GM18508 (cell line): ENCODE measurements around the gene PEX3.
"Not testable (repeated sequence)": the region's sequence is repeated elsewhere in the genome, so short reads cannot be mapped to it uniquely, and the experiment has no call there.

ENCODE experiments used
- ATAC-seq: cut with Tn5 transposase; IDR thresholded peaks from one replicate; pipeline ENCODE4 v1.9.1; 2021; ENCODE audit warnings: moderate number of reproducible peaks; ENCODE audit not compliant: insufficient read depth, unreplicated experiment

Gene PEX3

DNA sequence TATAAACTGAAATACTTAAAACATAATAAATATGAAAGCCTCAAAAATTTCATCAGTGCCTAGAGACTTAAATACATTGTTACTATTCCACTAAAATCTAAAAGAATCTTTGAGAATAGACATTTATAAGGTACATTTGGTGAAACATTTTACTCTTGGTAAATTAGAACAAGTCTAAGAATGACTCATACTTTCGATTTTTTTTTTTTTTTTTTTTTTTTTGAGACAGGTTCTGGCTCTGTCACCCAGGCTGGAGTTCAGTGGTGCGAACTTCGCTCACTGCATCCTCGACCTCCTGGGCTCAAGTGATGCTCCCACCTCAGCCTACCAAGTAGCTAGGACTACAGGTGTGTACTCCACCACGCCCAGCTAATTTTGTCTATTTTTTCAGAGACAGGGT is 54.5 kb downstream of the PEX3 start:
- no peak for ATAC-seq

- no peak for ATAC-seq
Observed at GRCh38 chr6:143505537-143505936, 54.9 kb downstream of the PEX3 start.

GRCh38 chr6:143506199-143506598 is 55.6 kb downstream of the PEX3 start:
- ATAC-seq: no peak

DNA sequence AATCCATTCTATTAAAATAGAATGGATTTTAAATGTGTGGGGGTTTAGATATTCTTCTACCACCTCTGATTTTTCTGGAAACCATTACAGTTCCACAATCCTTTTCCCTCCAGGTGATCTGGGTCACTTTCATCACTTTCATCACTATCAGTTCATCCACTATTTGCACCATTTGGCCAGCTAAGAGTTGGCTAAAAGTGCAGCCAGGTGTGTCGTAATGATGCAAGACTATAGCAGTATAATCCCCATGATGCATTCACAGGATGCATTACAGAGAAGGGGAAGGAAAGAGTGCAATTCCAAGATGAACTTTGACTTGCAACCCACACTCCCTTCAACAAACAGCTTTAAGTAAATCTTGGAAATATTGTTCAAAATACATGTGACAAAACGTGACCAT is 56.0 kb downstream of the PEX3 start:
- ATAC-seq: no peak

- no peak for ATAC-seq
Observed at GRCh38 chr6:143507358-143508145, 56.9 kb downstream of the PEX3 start.

- not testable (repeated sequence) for ATAC-seq
Observed at GRCh38 chr6:143510326-143510725, 59.7 kb downstream of the PEX3 start.

DNA sequence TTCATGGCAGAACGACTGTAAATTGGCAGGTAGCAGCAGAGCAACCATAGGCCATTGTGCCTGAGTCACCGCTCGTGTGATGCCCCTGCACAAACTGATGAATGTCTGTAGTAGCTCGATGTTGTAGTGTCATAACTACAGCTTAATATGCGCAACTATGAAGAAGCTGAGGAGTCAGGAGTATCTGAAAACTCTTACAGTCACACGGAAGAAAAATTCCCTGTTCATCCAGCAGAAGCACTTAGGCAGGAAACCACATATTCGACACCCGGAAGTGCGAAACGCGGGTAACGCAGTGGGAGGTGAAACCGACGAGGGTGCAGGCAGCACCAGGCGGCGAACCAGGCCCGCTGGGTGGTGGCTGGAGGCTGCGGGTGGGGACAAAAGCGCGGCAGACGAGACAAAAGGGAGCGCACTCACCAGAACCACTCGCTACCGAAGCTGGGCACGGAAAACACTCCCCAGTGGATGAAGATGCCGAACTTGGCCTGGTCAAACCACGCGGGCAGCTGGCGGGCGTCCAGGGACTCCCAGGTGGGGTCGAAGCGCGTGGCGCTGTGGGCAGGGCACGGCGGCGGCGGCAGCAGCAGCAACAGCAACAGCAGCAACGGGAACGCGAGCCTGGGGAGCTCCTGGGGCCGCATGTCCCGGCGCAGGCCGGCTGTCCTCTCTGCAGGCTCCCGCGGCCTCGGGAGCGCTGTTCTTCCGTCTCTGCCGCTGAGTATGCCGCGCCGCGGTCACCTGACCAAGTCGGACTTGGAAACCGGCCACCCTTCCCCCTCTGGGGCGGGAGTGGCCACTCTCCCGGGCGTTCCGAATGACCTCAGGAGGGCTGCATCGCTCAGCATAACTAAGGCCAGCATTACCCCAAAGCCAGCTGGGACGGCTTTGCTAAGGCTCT is 60.6 kb downstream of the PEX3 start, which contains the start of gene FUCA2:
FUCA2 (minus strand) TSS at position 730 of the 901 bp plus-strand sequence; CDS start at position 644, 86 bp downstream.
- peak; percentile 38 for ATAC-seq

DNA sequence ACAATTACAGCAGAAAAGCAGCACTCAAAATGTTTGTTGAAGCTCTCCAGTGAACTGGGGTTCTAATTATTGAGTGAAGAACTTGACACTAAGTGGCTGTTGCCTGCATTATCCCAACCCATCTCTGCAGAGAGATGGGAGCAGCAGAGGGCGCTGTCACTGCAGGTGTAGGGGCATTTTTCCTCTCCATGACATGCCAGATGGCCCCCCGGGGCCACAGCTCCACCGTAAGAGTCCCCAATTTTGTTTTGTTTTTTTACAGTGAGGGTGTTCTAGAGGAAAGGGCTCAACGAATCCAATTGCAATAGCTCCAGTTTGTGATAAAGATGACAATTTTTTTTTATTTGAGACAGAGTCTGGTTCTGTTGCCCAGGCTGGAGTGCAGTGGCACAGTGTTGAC is 62.8 kb downstream of the PEX3 start:
- ATAC-seq: no peak

- no peak for ATAC-seq
Observed at GRCh38 chr6:143515061-143515760, 64.6 kb downstream of the PEX3 start.

- ATAC-seq: no peak
Observed at GRCh38 chr6:143515766-143516355, 65.3 kb downstream of the PEX3 start.

DNA sequence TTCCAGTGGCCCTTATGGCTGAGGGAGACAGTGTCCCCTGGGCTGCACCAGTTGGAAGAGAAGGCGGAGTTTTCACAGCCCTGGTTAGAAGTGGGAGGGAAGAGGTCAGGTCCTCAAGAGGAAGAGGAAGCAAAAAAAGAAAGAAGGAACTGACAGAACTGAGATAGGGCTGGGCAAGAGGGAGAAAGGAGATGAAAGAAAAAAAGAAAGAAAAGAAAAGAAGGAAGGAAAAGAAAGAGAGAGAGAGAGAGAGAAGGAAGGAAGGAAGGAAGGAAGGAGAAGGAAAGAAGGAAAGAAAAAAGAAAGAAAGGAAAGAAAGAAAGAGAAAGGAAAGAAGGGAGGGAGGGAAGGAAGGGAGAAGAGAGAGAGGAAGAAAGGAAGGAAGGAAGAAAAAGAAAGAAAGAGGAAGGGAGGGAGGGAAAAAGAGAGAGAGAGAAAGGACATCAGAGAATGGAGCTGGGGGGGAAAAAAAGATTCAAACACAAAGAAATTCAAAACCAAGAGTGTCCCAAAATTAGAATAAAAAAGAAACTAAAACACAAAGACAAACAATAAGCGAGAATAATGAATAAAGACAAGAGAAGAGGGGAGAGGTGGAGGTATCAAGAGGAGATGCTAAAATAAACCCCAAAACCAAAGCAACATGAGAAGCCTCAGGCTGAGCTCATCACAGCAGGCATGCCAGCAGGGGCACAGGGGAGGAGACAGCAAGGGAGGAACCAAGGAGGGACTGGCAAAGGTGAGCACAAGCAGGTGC is 66.3 kb downstream of the PEX3 start:
- ATAC-seq: no peak

DNA sequence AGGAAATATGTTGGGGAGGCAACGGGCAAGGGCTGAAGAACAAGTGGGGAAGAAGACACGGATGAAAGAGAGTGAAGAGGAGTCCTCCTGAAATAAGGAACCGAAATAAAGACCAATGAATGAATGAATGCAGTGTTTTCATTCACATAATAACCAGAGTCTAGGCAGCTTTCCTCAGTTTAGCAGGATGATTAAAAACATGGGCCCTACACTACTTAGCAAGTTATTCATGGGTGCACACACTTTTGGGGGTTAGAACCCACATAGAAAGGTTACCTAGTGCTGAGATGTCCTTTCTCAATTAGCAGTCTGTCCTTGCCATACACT is 66.8 kb downstream of the PEX3 start:
- no peak for ATAC-seq

GRCh38 chr6:143522039-143522600 is 71.5 kb downstream of the PEX3 start:
- ATAC-seq: no peak

DNA sequence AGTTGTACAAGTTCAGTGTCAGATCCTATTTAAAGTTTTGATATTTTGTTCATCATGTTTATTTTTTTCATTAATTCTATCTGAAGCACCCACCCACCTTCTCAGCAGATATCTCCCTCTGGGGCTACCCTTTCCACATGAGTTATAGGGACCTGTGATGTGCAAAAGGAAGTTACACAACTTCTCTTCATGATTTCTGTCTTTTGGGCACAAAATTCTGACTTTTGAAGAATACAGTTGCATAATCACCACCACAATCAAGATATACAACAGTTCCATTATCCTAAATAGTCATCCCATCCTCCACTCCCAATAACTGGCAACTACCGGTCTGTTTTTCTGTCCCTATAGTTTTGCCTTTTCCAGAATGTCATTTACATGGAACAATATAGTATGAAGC is 74.8 kb downstream of the PEX3 start:
- no peak for ATAC-seq

DNA sequence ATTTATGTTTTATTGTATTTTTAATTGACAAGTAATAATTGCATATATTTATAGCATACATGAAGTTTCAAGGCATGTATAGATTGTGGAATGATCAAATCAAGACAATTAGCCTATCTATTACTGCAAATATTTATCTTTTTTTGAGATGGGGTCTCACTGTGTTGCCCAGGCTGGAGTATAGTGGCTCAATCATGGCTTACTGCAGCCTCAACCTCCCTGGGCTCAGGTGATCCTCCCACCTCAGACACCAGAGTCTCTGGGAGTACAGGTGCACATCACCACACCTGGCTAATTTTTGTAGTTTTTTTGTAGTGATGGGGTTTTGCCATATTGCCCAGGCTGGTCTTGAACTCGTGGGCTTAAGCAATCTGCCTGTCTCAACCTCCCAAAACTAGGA is 77.1 kb downstream of the PEX3 start:
- ATAC-seq: no peak

DNA sequence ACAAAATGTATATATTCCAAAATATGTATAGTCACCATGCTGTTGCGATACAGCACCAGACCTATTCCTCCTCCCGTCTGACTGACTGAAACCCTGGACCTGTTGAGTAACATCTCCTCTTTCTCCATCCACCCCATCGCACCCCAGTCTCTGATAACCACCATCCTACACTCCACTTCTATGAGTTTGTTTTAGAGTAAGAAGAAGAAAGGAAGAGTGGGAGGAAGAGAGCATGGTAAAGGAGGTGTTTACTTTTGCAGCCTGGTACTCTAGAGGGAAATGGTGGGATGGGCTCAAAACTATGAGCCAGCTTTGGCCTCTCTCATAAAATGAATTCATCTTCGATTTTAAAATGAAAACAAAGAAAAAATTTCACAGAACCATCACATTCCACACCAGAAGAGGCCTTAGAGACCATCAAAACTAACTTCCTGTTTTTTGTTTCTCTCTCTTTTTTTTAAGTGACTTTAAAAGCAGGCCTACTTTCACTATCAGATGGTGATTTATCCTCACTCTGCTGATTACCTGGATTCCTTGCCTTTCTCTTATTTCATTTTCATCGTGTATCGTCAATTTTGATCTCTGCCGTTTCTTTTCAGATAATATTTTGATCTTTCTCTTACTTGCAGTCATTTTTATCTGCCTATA is 77.7 kb downstream of the PEX3 start:
- peak; percentile 68 for ATAC-seq

GRCh38 chr6:143529095-143529494 is 78.5 kb downstream of the PEX3 start:
- no peak for ATAC-seq

- ATAC-seq: no peak
Observed at GRCh38 chr6:143531720-143532499, 81.3 kb downstream of the PEX3 start.
